H1 (cell line): ENCODE measurements around the gene FAM120B. TPM values are rescaled to one million over a fixed set of nuclear protein-coding genes. Genes with fewer than 3 reads are reported as not detected.

ENCODE experiments used
- CTCF ChIA-PET: fragments of 300-600 bp; sonication (Branson Sonifier 250); formaldehyde crosslinking; loops from one replicate; lab custom pipeline; 2021; ENCODE audit not compliant: partially characterized antibody; lab: Charles Lee
- POLR2A ChIA-PET: fragments of 300-600 bp; sonication (Branson Sonifier 250); formaldehyde crosslinking; loops from one replicate; lab custom pipeline; 2021; ENCODE audit warnings: inconsistent platforms; ENCODE audit not compliant: partially characterized antibody; lab: Charles Lee
- DNase-seq, 2 experiments: peaks; one replicate each; pipeline versions ENCODE4 v3.0.0 to v3.0.0-alpha.2; 2010 to 2022; ENCODE audit warnings: low spot score in 2 of 2, low read depth in 1 of 2, mixed read lengths in 1 of 2
- FAIRE-seq: peaks from 2 replicates; lab custom pipeline; 2011; peaks lifted over from hg19 to GRCh38; lab: Jason Lieb, UNC
- H2AFZ ChIP-seq: 2 replicates; pipeline ENCODE4 v1.8.1; 2012; ENCODE audit warnings: low read length, inconsistent platforms
- H2AK5ac ChIP-seq: 2 replicates; pipeline ENCODE4 v1.6.1; 2013; ENCODE audit warnings: low read depth, low read length
- H2BK120ac ChIP-seq: replicated peaks from 2 replicates; pipeline ENCODE3; 2013; ENCODE audit warnings: low read depth, low read length, inconsistent platforms
- H2BK12ac ChIP-seq: 2 replicates; pipeline ENCODE4 v1.6.1; 2013; ENCODE audit warnings: low read depth, low read length
- H2BK15ac ChIP-seq: 2 replicates; pipeline ENCODE4 v1.6.1; 2013; ENCODE audit warnings: low read length
- H2BK20ac ChIP-seq: 2 replicates; pipeline ENCODE4 v1.6.1; 2013; ENCODE audit warnings: low read length
- H2BK5ac ChIP-seq: 2 replicates; pipeline ENCODE4 v1.6.1; 2013; ENCODE audit warnings: low read depth, low read length
- H3K14ac ChIP-seq: 2 replicates; pipeline ENCODE4 v1.6.1; 2013; ENCODE audit warnings: inconsistent platforms; ENCODE audit not compliant: insufficient read length
- H3K18ac ChIP-seq: 2 replicates; pipeline ENCODE4 v1.6.1; 2013; ENCODE audit warnings: low read length; ENCODE audit errors: extremely low read depth
- H3K23ac ChIP-seq: 2 replicates; pipeline ENCODE4 v1.6.1; 2013; ENCODE audit warnings: inconsistent platforms; ENCODE audit not compliant: insufficient read length
- H3K23me2 ChIP-seq: 2 replicates; pipeline ENCODE4 v1.6.1; 2013; ENCODE audit warnings: low read depth, low read length
- H3K27ac ChIP-seq: 2 replicates; pipeline ENCODE4 v1.6.1; 2011; ENCODE audit warnings: low read depth, low read length, inconsistent platforms
- H3K27me3 ChIP-seq, 4 experiments: replicated peaks in 1 of 4; 1 replicate in 1 of 4; 2 replicates in 3 of 4; pipeline versions ENCODE4 v1.6.1 to v1.8.1; 2011 to 2013; ENCODE audit warnings: low read length in 3 of 4, mild to moderate bottlenecking in 3 of 4, inconsistent platforms in 2 of 4, mixed read lengths in 2 of 4, moderate library complexity in 1 of 4; ENCODE audit not compliant: control insufficient read depth in 3 of 4, insufficient read depth in 3 of 4; ENCODE audit errors: extremely low read depth in 1 of 4
- H3K36me3 ChIP-seq, 4 experiments: 2 replicates each; pipeline versions ENCODE4 v1.6.1 to v1.8.1; 2011 to 2013; ENCODE audit warnings: mild to moderate bottlenecking in 4 of 4, low read length in 3 of 4, moderate library complexity in 2 of 4, control low read depth in 1 of 4, inconsistent platforms in 1 of 4; ENCODE audit not compliant: insufficient read depth in 4 of 4, control insufficient read depth in 2 of 4
- H3K4ac ChIP-seq: replicated peaks from 2 replicates; pipeline ENCODE3; 2013; ENCODE audit warnings: low read length, low read depth, mixed read lengths, inconsistent platforms; ENCODE audit not compliant: insufficient read length
- H3K4me1 ChIP-seq, 4 experiments: replicated peaks in 1 of 4; 1 replicate in 1 of 4; 2 replicates in 3 of 4; pipeline versions ENCODE4 v1.6.1 to v1.8.1; 2011 to 2013; ENCODE audit warnings: low read length in 3 of 4, inconsistent platforms in 2 of 4, mixed read lengths in 1 of 4; ENCODE audit not compliant: insufficient read depth in 4 of 4, control insufficient read depth in 3 of 4
- H3K4me2 ChIP-seq, 2 experiments: 2 replicates each; pipeline versions ENCODE4 v1.6.1 to v1.8.1; 2011 to 2013; ENCODE audit warnings: low read depth in 2 of 2, low read length in 2 of 2, control low read depth in 1 of 2, inconsistent platforms in 1 of 2, mild to moderate bottlenecking in 1 of 2; ENCODE audit not compliant: insufficient read depth in 1 of 2
- H3K4me3 ChIP-seq, 4 experiments: fragments of 200-600, 300-600 bp in 1 of 4; sonication (generic), shearing (Covaris generic), sonication (Bioruptor Twin) in 1 of 4; 2 replicates each; pipeline versions ENCODE4 v1.5.1 to v1.8.1; 2011 to 2016; ENCODE audit warnings: low read length in 4 of 4, low read depth in 3 of 4, control low read depth in 2 of 4, inconsistent platforms in 2 of 4, mild to moderate bottlenecking in 2 of 4, mixed read lengths in 1 of 4, moderate library complexity in 1 of 4; ENCODE audit not compliant: insufficient read depth in 2 of 4; ENCODE audit errors: extremely low read depth in 1 of 4
- H3K56ac ChIP-seq: replicated peaks from 2 replicates; pipeline ENCODE3; 2013; ENCODE audit warnings: low read depth, mild to moderate bottlenecking, mixed read lengths, low read length, inconsistent platforms; ENCODE audit not compliant: insufficient read length
- H3K79me1 ChIP-seq: 2 replicates; pipeline ENCODE4 v1.6.1; 2013; ENCODE audit warnings: low read depth, low read length, control low read depth
- H3K79me2 ChIP-seq, 2 experiments: 2 replicates each; pipeline versions ENCODE4 v1.6.1 to v1.8.1; 2012 to 2013; ENCODE audit warnings: low read length in 2 of 2, mild to moderate bottlenecking in 2 of 2, inconsistent platforms in 1 of 2; ENCODE audit not compliant: insufficient read depth in 2 of 2, control insufficient read depth in 1 of 2
- H3K9ac ChIP-seq, 4 experiments: replicated peaks in 1 of 4; 1 replicate in 1 of 4; 2 replicates in 3 of 4; pipeline versions ENCODE4 v1.6.1 to v1.8.1; 2011 to 2013; ENCODE audit warnings: low read depth in 3 of 4, low read length in 3 of 4, control low read depth in 2 of 4, mild to moderate bottlenecking in 2 of 4, moderate library complexity in 2 of 4, inconsistent platforms in 1 of 4; ENCODE audit errors: extremely low read depth in 1 of 4
- H3K9me3 ChIP-seq, 2 experiments: 2 replicates each; pipeline versions ENCODE4 v1.6.1 to v1.8.1; 2012 to 2013; ENCODE audit warnings: mild to moderate bottlenecking in 2 of 2, moderate library complexity in 2 of 2, control low read depth in 1 of 2, inconsistent platforms in 1 of 2, low read depth in 1 of 2, low read length in 1 of 2, mixed read lengths in 1 of 2; ENCODE audit not compliant: insufficient read depth in 2 of 2
- H4K20me1 ChIP-seq, 2 experiments: replicated peaks in 1 of 2; 2 replicates each; pipeline versions ENCODE3 to v1.8.1; 2011 to 2013; ENCODE audit warnings: inconsistent platforms in 2 of 2, low read length in 2 of 2, mild to moderate bottlenecking in 1 of 2; ENCODE audit not compliant: insufficient read depth in 2 of 2, control insufficient read depth in 1 of 2
- H4K5ac ChIP-seq: 2 replicates; pipeline ENCODE4 v1.6.1; 2013; ENCODE audit warnings: low read length, low read depth, mixed read lengths, inconsistent platforms; ENCODE audit not compliant: insufficient read length
- H4K8ac ChIP-seq: 2 replicates; pipeline ENCODE4 v1.8.0; 2013; ENCODE audit warnings: mild to moderate bottlenecking, moderate library complexity, low read length, inconsistent platforms; ENCODE audit not compliant: insufficient read depth; ENCODE audit errors: extremely low read depth
- H4K91ac ChIP-seq: replicated peaks from 2 replicates; pipeline ENCODE3; 2013; ENCODE audit warnings: low read length, mixed read lengths, inconsistent platforms; ENCODE audit not compliant: insufficient read length
- CEBPB ChIP-seq: IDR thresholded peaks from 2 replicates; pipeline ENCODE4 v1.6.1; 2012; ENCODE audit warnings: low read depth, low read length
- CHD2 ChIP-seq: IDR thresholded peaks from 2 replicates; pipeline ENCODE4 v1.6.1; 2012; ENCODE audit warnings: low read length, improper control_type of control experiment
- EZH2 ChIP-seq: fragments of 200-600 bp; sonication (generic); IDR thresholded peaks from 2 replicates; pipeline ENCODE4 v1.7.1; 2012; ENCODE audit warnings: low read depth, mild to moderate bottlenecking, moderate library complexity, low read length, inconsistent platforms; ENCODE audit not compliant: severe bottlenecking
- HDAC6 ChIP-seq: IDR thresholded peaks from one replicate; pipeline ENCODE4 v1.7.1; 2012; ENCODE audit warnings: low read depth, mild to moderate bottlenecking, inconsistent platforms, low read length, moderate library complexity
- KDM4A ChIP-seq: IDR thresholded peaks from one replicate; pipeline ENCODE4 v1.7.1; 2012; ENCODE audit warnings: low read depth, mild to moderate bottlenecking, moderate library complexity, low read length, inconsistent platforms; ENCODE audit not compliant: severe bottlenecking
- POLR2AphosphoS5 ChIP-seq: IDR thresholded peaks from 2 replicates; pipeline ENCODE4 v1.6.1; 2011; ENCODE audit warnings: low read depth, low read length
- SAP30 ChIP-seq: fragments of 300-600 bp; sonication (generic); IDR thresholded peaks from 2 replicates; pipeline ENCODE4 v1.7.1; 2012; ENCODE audit warnings: low read length, moderate library complexity, mild to moderate bottlenecking, inconsistent platforms; ENCODE audit not compliant: insufficient read depth, insufficient replicate concordance
- SIRT6 ChIP-seq: IDR thresholded peaks from one replicate; pipeline ENCODE4 v1.7.1; 2012; ENCODE audit warnings: low read length, inconsistent platforms
- SP4 ChIP-seq: IDR thresholded peaks from 2 replicates; pipeline ENCODE4 v1.6.1; 2012; ENCODE audit warnings: low read length, inconsistent platforms
- WGBS, 2 experiments: shearing (Covaris generic) in 1 of 2; methylation state at CpG; one replicate each; pipeline versions ENCODE4 v1.1.6 to v1.1.7; 2013 to 2015; ENCODE audit warnings: low lambda C conversion rate in 2 of 2, mixed read lengths in 2 of 2, inconsistent platforms in 1 of 2, low coverage in 1 of 2, missing lambda C conversion rate in 1 of 2; ENCODE audit not compliant: insufficient replicate concordance in 2 of 2, insufficient coverage in 1 of 2, insufficient read length in 1 of 2; ENCODE audit errors: extremely low coverage in 1 of 2, missing lambda C conversion rate in 1 of 2; 5-methylcytosine and 5-hydroxymethylcytosine counted together
- polyA plus RNA-seq, 7 experiments: library from polyadenylated mRNA; depleted of rRNA in 3 of 7; stranded (reverse) in 5 of 7; unstranded in 2 of 7; fragments of >200 nt in 5 of 7; fragments of 200-250 nt in 2 of 7; gene quantifications; 1 replicate in 5 of 7; 2 replicates in 1 of 7; 4 replicates in 1 of 7; pipeline versions ENCODE4 v1.2.1 to v1.2.3, GENCODE V29; 2011 to 2013; ENCODE audit warnings: missing spikeins in 2 of 7, mixed read lengths in 2 of 7
- total RNA-seq: library from RNA; stranded (reverse); fragmentation: NEBNext Ultra II Directional; extraction: Animal tissue kit (Norgen Biotek cat#: 25700); gene quantifications from 2 replicates; pipeline ENCODE4 v1.2.1, GENCODE V29; 2021
- TF ChIP-seq, protein P1 (sequence below): IDR thresholded peaks from 2 replicates; pipeline ENCODE4 v1.6.1; 2012; ENCODE audit warnings: inconsistent platforms
- TF ChIP-seq, protein P2 (sequence below): IDR thresholded peaks from 2 replicates; pipeline ENCODE4 v1.6.1; 2012; ENCODE audit warnings: inconsistent platforms

The FAM120B gene
- total and polyA plus RNA-seq, 2 of the 8 experiments (the other 6 are each of a cell fraction or from before 2014, with no cell fraction given), result 5.1 to 12.5 TPM

DNA sequence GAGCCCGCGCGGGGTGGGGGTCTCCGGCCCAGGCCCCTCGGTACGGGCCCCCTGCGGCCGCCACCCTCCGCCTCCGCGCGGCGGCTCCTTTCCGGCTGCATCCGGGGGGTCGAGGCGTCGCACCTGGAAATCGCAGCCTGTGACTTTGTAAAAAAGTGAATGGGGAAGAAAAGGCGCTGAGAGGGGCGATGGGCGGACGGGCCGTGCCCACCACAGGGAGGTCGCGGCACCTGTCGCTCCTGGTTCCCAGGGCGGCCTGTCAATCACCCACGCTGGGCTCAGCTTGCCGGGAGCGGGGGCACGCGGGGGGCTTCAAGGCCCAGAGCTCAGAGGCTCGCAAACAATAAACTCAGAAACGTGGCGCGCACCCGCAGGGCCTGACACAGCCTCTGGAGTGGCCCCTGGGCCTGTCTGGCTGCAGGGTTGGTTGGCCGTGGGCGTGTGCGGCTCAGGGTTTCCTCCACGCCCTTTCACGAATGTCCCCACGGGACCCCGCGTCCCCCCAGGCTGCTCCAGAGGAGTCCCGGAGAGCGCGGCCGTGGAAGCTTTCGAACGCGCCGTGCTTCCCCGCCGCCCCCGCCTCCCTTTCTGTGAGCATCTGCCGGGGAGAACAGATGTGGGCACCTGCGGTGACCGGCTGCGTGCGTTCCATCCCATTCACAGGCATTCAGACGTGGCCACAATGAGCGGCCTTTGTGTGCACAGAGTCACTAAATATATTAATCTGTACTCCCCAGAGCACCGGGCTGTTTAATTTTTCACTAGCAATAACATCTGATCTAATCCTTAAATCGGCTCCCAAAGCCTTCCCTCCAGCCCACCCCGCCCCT, 9.6 kb upstream of the FAM120B start:
- no peak overlapping the region for H2BK20ac ChIP-seq
- no peak overlapping the region for H2BK5ac ChIP-seq
- ChIA-PET POLR2A (no interaction called here), CTCF (interaction anchor here (1.1 to 1.3 kb wide), 2 partner anchors 9 to 146 kb away, joined by 3 to 5 read pairs; no protein-coding TSS in a partner anchor)
- H3K9ac ChIP-seq, result peak overlapping the region in 1 of 4 experiments; percentile 44; a peak in 2 of 7 replicates
- no peak overlapping the region for H2AK5ac ChIP-seq
- no peak overlapping the region for H3K14ac ChIP-seq
- peaks cover 0 to 5% of the 10 kb centered on the region in 2 experiments for H4K20me1 ChIP-seq
- no peak overlapping the region for H2BK120ac ChIP-seq
- H3K36me3 ChIP-seq, result peaks cover 0 to 6% (median 0%) of the 10 kb centered on the region in 4 experiments; a peak in 1 of 8 replicates
- no peak overlapping the region for H2AFZ ChIP-seq
- H4K91ac ChIP-seq, result peak overlapping the region; percentile 81
- H3K23ac ChIP-seq, result no peak overlapping the region
- peaks cover 11% of the 10 kb centered on the region; the same call in 1 of the 2 replicates for H3K23me2 ChIP-seq
- no peak overlapping the region for H2BK15ac ChIP-seq
- H3K4me2 ChIP-seq, result peak overlapping the region; percentile 71 to 94
- H3K27ac ChIP-seq, result no peak overlapping the region
- peaks cover 31 to 47% (median 43%) of the 10 kb centered on the region in 4 experiments for H3K27me3 ChIP-seq
- no peak overlapping the region for H4K5ac ChIP-seq
- no peak overlapping the region for H3K4ac ChIP-seq
- H3K9me3 ChIP-seq, result peaks cover 13 to 15% of the 10 kb centered on the region in 2 experiments
- H3K4me1 ChIP-seq, result peaks cover 17 to 35% (median 18%) of the 10 kb centered on the region in 4 experiments
- peak overlapping the region; percentile 80; the same call in 1 of the 2 replicates for H3K18ac ChIP-seq
- 4% methylated on average over 38 of the region's 67 CpGs; no CpG with 5 or more reads in 1 of the 2 experiments for WGBS, 2 experiments
- peak in 1 of 2 experiments; percentile 63 for DNase-seq
- H2BK12ac ChIP-seq, result peak overlapping the region; percentile 80; the same call in 1 of the 2 replicates
- peak overlapping the region; percentile 89; the same call in 1 of the 2 replicates for H4K8ac ChIP-seq
- H3K4me3 ChIP-seq, result peak overlapping the region; percentile 8 to 77 (median 16); a peak in 5 of 8 replicates
- no peak for FAIRE-seq
- no peaks in the 10 kb centered on the region for H3K79me1 ChIP-seq
- H3K79me2 ChIP-seq, result no peaks in the 10 kb centered on the region
- H3K56ac ChIP-seq, result no peak overlapping the region
- TF ChIP-seq POLR2AphosphoS5 (no peak), HDAC6 (no peak), KDM4A (peak; percentile 57), SP4 (no peak), SIRT6 (no peak), SAP30 (no peak), EZH2 (no peak), CEBPB (no peak), CHD2 (no peak)
- TF ChIP-seq, protein P1, sequence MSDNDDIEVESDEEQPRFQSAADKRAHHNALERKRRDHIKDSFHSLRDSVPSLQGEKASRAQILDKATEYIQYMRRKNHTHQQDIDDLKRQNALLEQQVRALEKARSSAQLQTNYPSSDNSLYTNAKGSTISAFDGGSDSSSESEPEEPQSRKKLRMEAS, result peak; percentile 45; the same call in 1 of the 2 replicates
- TF ChIP-seq, protein P2, sequence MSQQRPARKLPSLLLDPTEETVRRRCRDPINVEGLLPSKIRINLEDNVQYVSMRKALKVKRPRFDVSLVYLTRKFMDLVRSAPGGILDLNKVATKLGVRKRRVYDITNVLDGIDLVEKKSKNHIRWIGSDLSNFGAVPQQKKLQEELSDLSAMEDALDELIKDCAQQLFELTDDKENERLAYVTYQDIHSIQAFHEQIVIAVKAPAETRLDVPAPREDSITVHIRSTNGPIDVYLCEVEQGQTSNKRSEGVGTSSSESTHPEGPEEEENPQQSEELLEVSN, result peak; percentile 30
